GM23248 (cell line): ENCODE data around the gene SCAPER. TPM values are rescaled to one million over a fixed set of nuclear protein-coding genes. Genes with fewer than 3 reads are reported as not detected.

Source experiments
- DNase-seq: peaks from one replicate; pipeline ENCODE4 v3.0.0-alpha.2; 2015
- H2AFZ ChIP-seq: fragments of 200-600 bp; sonication (generic); 2 replicates; pipeline ENCODE4 v1.6.1; 2016; ENCODE audit warnings: antibody characterized with exemption
- H3F3A ChIP-seq: fragments of 200-600 bp; sonication (generic); 2 replicates; pipeline ENCODE4 v1.6.1; 2016; ENCODE audit warnings: mild to moderate bottlenecking, antibody characterized with exemption, mixed run types; ENCODE audit not compliant: insufficient read depth
- H3K27ac ChIP-seq: fragments of 200-600 bp; sonication (generic); 2 replicates; pipeline ENCODE4 v1.5.1; 2016; ENCODE audit warnings: mild to moderate bottlenecking
- H3K27me3 ChIP-seq: fragments of 200-600 bp; sonication (generic); replicated peaks from 2 replicates; pipeline ENCODE4 v1.6.1; 2016; ENCODE audit warnings: mild to moderate bottlenecking; ENCODE audit not compliant: insufficient read depth
- H3K36me3 ChIP-seq: fragments of 200-600 bp; sonication (generic); 2 replicates; pipeline ENCODE4 v1.6.1; 2016; ENCODE audit warnings: low read depth, mild to moderate bottlenecking
- H3K4me1 ChIP-seq: fragments of 200-600 bp; sonication (generic); 2 replicates; pipeline ENCODE4 v1.6.1; 2016; ENCODE audit warnings: mild to moderate bottlenecking; ENCODE audit not compliant: insufficient read depth
- H3K4me2 ChIP-seq: fragments of 200-600 bp; sonication (generic); one replicate; pipeline ENCODE4 v1.6.1; 2016; ENCODE audit warnings: mild to moderate bottlenecking; ENCODE audit not compliant: unreplicated experiment
- H3K4me3 ChIP-seq: fragments of 200-600 bp; sonication (generic); 2 replicates; pipeline ENCODE4 v1.5.1; 2016; ENCODE audit warnings: mild to moderate bottlenecking
- H3K79me2 ChIP-seq: fragments of 200-600 bp; sonication (generic); 2 replicates; pipeline ENCODE4 v1.6.1; 2016; ENCODE audit warnings: mild to moderate bottlenecking; ENCODE audit not compliant: insufficient read depth
- H3K9ac ChIP-seq: fragments of 200-600 bp; sonication (generic); 2 replicates; pipeline ENCODE4 v1.6.1; 2016; ENCODE audit warnings: mild to moderate bottlenecking
- H3K9me2 ChIP-seq: fragments of 200-600 bp; sonication (generic); 2 replicates; pipeline ENCODE4 v1.6.1; 2016; ENCODE audit warnings: mixed run types, mild to moderate bottlenecking, moderate library complexity; ENCODE audit not compliant: insufficient read depth
- H3K9me3 ChIP-seq: fragments of 200-600 bp; sonication (generic); one replicate; pipeline ENCODE4 v1.6.1; 2017; ENCODE audit warnings: low read depth
- H4K20me1 ChIP-seq: fragments of 200-600 bp; sonication (generic); 2 replicates; pipeline ENCODE4 v1.6.0; 2016; ENCODE audit not compliant: insufficient read depth
- EZH2 ChIP-seq: fragments of 200-600 bp; sonication (generic); IDR thresholded peaks from 2 replicates; pipeline ENCODE4 v1.6.1; 2018; ENCODE audit warnings: antibody characterized with exemption, mild to moderate bottlenecking; ENCODE audit not compliant: insufficient read depth, poor library complexity, severe bottlenecking
- EZH2phosphoT487 ChIP-seq: fragments of 200-600 bp; sonication (generic); IDR thresholded peaks from 2 replicates; pipeline ENCODE4 v1.6.1; 2018; ENCODE audit warnings: antibody characterized with exemption, moderate library complexity, mild to moderate bottlenecking, low read depth; ENCODE audit not compliant: insufficient read depth
- WGBS, 2 experiments: methylation state at CpG; one replicate each; pipeline ENCODE4 v1.1.6; 2015 to 2017; ENCODE audit warnings: low lambda C conversion rate in 2 of 2, low coverage in 1 of 2; ENCODE audit errors: missing lambda C conversion rate in 2 of 2; 5-methylcytosine and 5-hydroxymethylcytosine counted together
- in situ Hi-C: fragments of 300-500 bp; cut with MboI; formaldehyde crosslinking; loops from 2 replicates; pipeline ENCODE4 v1.15.0; 2020
- polyA plus RNA-seq: library from polyadenylated mRNA; unstranded; fragments of >200 nt; fragmentation: Nextera tagmentation; extraction: Ambion mirVana; gene quantifications from 2 replicates; pipeline ENCODE4 v1.2.1, GENCODE V29; 2016
- total RNA-seq: library from RNA; depleted of rRNA; stranded (reverse); fragments of >200 nt; shearing (Covaris generic); gene quantifications from 2 replicates; pipeline ENCODE4 v1.2.3, GENCODE V29; 2014

Gene SCAPER
- total and polyA plus RNA-seq, 2 experiments from 2014 or later, result 5.9 to 7.8 TPM

GRCh38 chr15:76468722-76469121 is 436.4 kb downstream of the SCAPER start:
- Histone ChIP-seq H3K4me1 (peaks cover 10% of the 10 kb centered on the region), H3K9me3 (no peaks in the 10 kb centered on the region), H4K20me1 (no peaks in the 10 kb centered on the region), H3K9ac (no peak overlapping the region), H2AFZ (no peak overlapping the region), H3K79me2 (no peaks in the 10 kb centered on the region), H3K4me2 (no peak overlapping the region), H3K36me3 (no peaks in the 10 kb centered on the region), H3F3A (no peaks in the 10 kb centered on the region), H3K27me3 (no peaks in the 10 kb centered on the region), H3K4me3 (no peak overlapping the region), H3K27ac (no peak overlapping the region), H3K9me2 (no peaks in the 10 kb centered on the region)
- TF ChIP-seq EZH2 (no peak), EZH2phosphoT487 (no peak)
- in situ Hi-C loops, result no loop called here
- no peak for DNase-seq
- 78 to 89% methylated on average over 2 of the region's 2 CpGs for WGBS, 2 experiments

- Histone ChIP-seq H3K27ac (no peak overlapping the region), H3K4me3 (no peak overlapping the region), H3K4me1 (peaks cover 10% of the 10 kb centered on the region), H3K9me2 (no peaks in the 10 kb centered on the region), H3K27me3 (no peaks in the 10 kb centered on the region), H3K4me2 (no peak overlapping the region), H3F3A (no peaks in the 10 kb centered on the region), H2AFZ (no peak overlapping the region), H3K36me3 (no peaks in the 10 kb centered on the region), H3K79me2 (no peaks in the 10 kb centered on the region), H3K9ac (no peak overlapping the region), H4K20me1 (no peaks in the 10 kb centered on the region), H3K9me3 (no peaks in the 10 kb centered on the region)
- DNase-seq, result no peak
- in situ Hi-C loops, result no loop called here
- TF ChIP-seq EZH2, result no peak
- TF ChIP-seq EZH2phosphoT487, result no peak
- WGBS, 2 experiments, result 68% methylated on average over 1 of the region's 1 CpG
Measured at GRCh38 chr15:76467136-76467535, 438.0 kb downstream of the SCAPER start.

GRCh38 chr15:76465728-76466127 is 439.4 kb downstream of the SCAPER start:
- Histone ChIP-seq H3K4me3 (no peak overlapping the region), H3K4me2 (no peak overlapping the region), H3K9ac (no peak overlapping the region), H3K9me3 (no peaks in the 10 kb centered on the region), H3K36me3 (no peaks in the 10 kb centered on the region), H4K20me1 (no peaks in the 10 kb centered on the region), H3K27me3 (no peaks in the 10 kb centered on the region), H3K79me2 (no peaks in the 10 kb centered on the region), H3K4me1 (peaks cover 13% of the 10 kb centered on the region), H3K9me2 (no peaks in the 10 kb centered on the region), H2AFZ (no peak overlapping the region), H3F3A (no peaks in the 10 kb centered on the region), H3K27ac (no peak overlapping the region)
- in situ Hi-C loops, result no loop called here
- 81 to 97% methylated on average over 1 of the region's 1 CpG for WGBS, 2 experiments
- no peak for TF ChIP-seq EZH2phosphoT487
- TF ChIP-seq EZH2, result no peak
- DNase-seq, result no peak

GRCh38 chr15:76464247-76464646 is 440.9 kb downstream of the SCAPER start:
- whole genome bisulfite sequencing, 2 experiments, result 89 to 91% methylated on average over 2 of the region's 2 CpGs
- in situ Hi-C loops, result no loop called here

GRCh38 chr15:76460871-76461270 is 444.3 kb downstream of the SCAPER start:
- Histone ChIP-seq H3K4me3 (no peak overlapping the region), H2AFZ (no peak overlapping the region), H3K4me1 (peaks cover 11% of the 10 kb centered on the region), H3K9me3 (no peaks in the 10 kb centered on the region), H3K79me2 (no peaks in the 10 kb centered on the region), H4K20me1 (no peaks in the 10 kb centered on the region), H3K36me3 (no peaks in the 10 kb centered on the region), H3K9me2 (no peaks in the 10 kb centered on the region), H3F3A (no peaks in the 10 kb centered on the region), H3K27ac (no peak overlapping the region), H3K4me2 (no peak overlapping the region), H3K27me3 (no peaks in the 10 kb centered on the region), H3K9ac (no peak overlapping the region)
- in situ Hi-C loops, result no loop called here
- DNase-seq, result peak; percentile 56
- no peak for TF ChIP-seq EZH2
- TF ChIP-seq EZH2phosphoT487, result no peak
- 71 to 93% methylated on average over 1 of the region's 1 CpG for WGBS, 2 experiments

More at GRCh38 chr15:76464247-76464646, 440.9 kb downstream of the SCAPER start:
- Histone ChIP-seq H3K27me3 (no peaks in the 10 kb centered on the region), H3K4me2 (no peak overlapping the region), H3K9me2 (no peaks in the 10 kb centered on the region), H3K9ac (no peak overlapping the region), H3K27ac (no peak overlapping the region), H3K4me3 (no peak overlapping the region), H3K79me2 (no peaks in the 10 kb centered on the region), H4K20me1 (no peaks in the 10 kb centered on the region), H3F3A (no peaks in the 10 kb centered on the region), H3K4me1 (peaks cover 11% of the 10 kb centered on the region), H2AFZ (no peak overlapping the region), H3K36me3 (no peaks in the 10 kb centered on the region), H3K9me3 (no peaks in the 10 kb centered on the region)
- no peak for DNase-seq
- TF ChIP-seq EZH2phosphoT487 (no peak), EZH2 (no peak)
